Lung (tissue), 12 donors: ENCODE results near the gene TSPEAR. TPM values are rescaled to one million over a fixed set of nuclear protein-coding genes. Genes with fewer than 3 reads are reported as not detected.

ENCODE experiments used
- ATAC-seq: fragments of 200-7000 bp; cut with Tn5 transposase; one replicate; pipeline ENCODE4 v1.9.1; 2020; ENCODE audit warnings: moderate number of reproducible peaks; ENCODE audit not compliant: insufficient read depth, low FRiP score
- DNase-seq, 3 donors: peaks; one replicate each; pipeline ENCODE4 v3.0.0-alpha.2; 2013 to 2017
- H3K27ac ChIP-seq, 2 donors: one replicate each; pipeline ENCODE4 v1.5.1; 2013; ENCODE audit warnings: mild to moderate bottlenecking in 2 of 2, moderate library complexity in 2 of 2, control low read depth in 1 of 2, inconsistent platforms in 1 of 2, low read depth in 1 of 2, low read length in 1 of 2
- H3K27me3 ChIP-seq, 3 donors: one replicate each; pipeline ENCODE4 v1.5.1; 2013; ENCODE audit warnings: low read length in 2 of 3; ENCODE audit not compliant: control insufficient read depth in 3 of 3, insufficient read depth in 3 of 3
- H3K36me3 ChIP-seq, 4 donors: one replicate each; pipeline ENCODE4 v1.5.1; 2013; ENCODE audit warnings: low read length in 4 of 4, mild to moderate bottlenecking in 1 of 4, moderate library complexity in 1 of 4; ENCODE audit not compliant: control insufficient read depth in 4 of 4, insufficient read depth in 4 of 4
- H3K4me1 ChIP-seq, 5 donors: one replicate each; pipeline ENCODE4 v1.5.1; 2013; ENCODE audit warnings: low read length in 5 of 5, mild to moderate bottlenecking in 2 of 5, moderate library complexity in 1 of 5; ENCODE audit not compliant: control insufficient read depth in 5 of 5, insufficient read depth in 5 of 5
- H3K4me3 ChIP-seq: one replicate; pipeline ENCODE4 v1.5.1; 2013; ENCODE audit warnings: mild to moderate bottlenecking, control low read depth, moderate library complexity
- H3K9ac ChIP-seq, 2 donors: one replicate each; pipeline ENCODE4 v1.5.1; 2013; ENCODE audit warnings: low read length in 2 of 2, control low read depth in 1 of 2; ENCODE audit not compliant: insufficient read depth in 1 of 2
- H3K9me3 ChIP-seq, 4 donors: one replicate each; pipeline ENCODE4 v1.5.1; 2013; ENCODE audit warnings: low read length in 3 of 4, mild to moderate bottlenecking in 1 of 4, moderate library complexity in 1 of 4; ENCODE audit not compliant: control insufficient read depth in 4 of 4, insufficient read depth in 3 of 4
- CTCF ChIP-seq: IDR thresholded peaks from 2 replicates; pipeline ENCODE4 v1.5.1; 2012; ENCODE audit warnings: mild to moderate bottlenecking; ENCODE audit errors: control extremely low read depth, extremely low read depth
- WGBS, 2 donors: extraction: QIAGEN DNeasy Blood & Tissue Kit; methylation state at CpG; one replicate each; pipeline ENCODE4 v1.1.7; 2013; 5-methylcytosine and 5-hydroxymethylcytosine counted together
- polyA plus RNA-seq, 2 donors: library from polyadenylated mRNA; stranded (reverse); fragments of 200-250 nt; gene quantifications; one replicate each; pipeline ENCODE4 v1.2.1, GENCODE V29; 2013
- total RNA-seq, 2 donors: library from RNA; depleted of rRNA in 1 of 2; stranded (reverse); fragments of >200 nt in 1 of 2; gene quantifications; one replicate each; pipeline ENCODE4 v1.2.1, GENCODE V29; 2014 to 2021
- donor health status: control.
- donor health status: control.
- donor health status: Bipolar disorder and iron deficiency.
- donor health status: healthy.
- donor health status: DM: yes; HTN: yes; CAD: no.

Gene TSPEAR
- total and polyA plus RNA-seq, 4 donors = 0.02 to 2.1 (median 0.27) TPM

GRCh38 chr21:44477712-44478111, 233.7 kb downstream of the TSPEAR start:
- H3K27ac ChIP-seq = no peak overlapping the region
- H3K9me3 ChIP-seq = no peaks in the 10 kb centered on the region
- no peak for TF ChIP-seq CTCF
- H3K36me3 ChIP-seq = no peaks in the 10 kb centered on the region
- DNase-seq (peak in 1 of 3 donors; percentile 5), ATAC-seq (no peak)
- H3K27me3 ChIP-seq = no peaks in the 10 kb centered on the region
- no peak overlapping the region for H3K9ac ChIP-seq
- H3K4me1 ChIP-seq = peaks cover 0 to 6% (median 0%) of the 10 kb centered on the region in 5 donors
- 59 to 75% methylated on average over 7 of the region's 7 CpGs for WGBS, 2 donors
- no peak overlapping the region for H3K4me3 ChIP-seq

- H3K4me1 ChIP-seq = peaks cover 0 to 4% (median 0%) of the 10 kb centered on the region in 5 donors
- no peak overlapping the region for H3K27ac ChIP-seq
- no peaks in the 10 kb centered on the region for H3K9me3 ChIP-seq
- 81 to 87% methylated on average over 8 of the region's 8 CpGs for WGBS, 2 donors
- DNase-seq = peak in 1 of 3 donors; percentile 10
- H3K4me3 ChIP-seq = no peak overlapping the region
- TF ChIP-seq CTCF = no peak
- no peak for ATAC-seq
- H3K27me3 ChIP-seq = no peaks in the 10 kb centered on the region
- H3K9ac ChIP-seq = no peak overlapping the region
- H3K36me3 ChIP-seq = no peaks in the 10 kb centered on the region
Measured at GRCh38 chr21:44477131-44477530, 234.2 kb downstream of the TSPEAR start.

GRCh38 chr21:44475266-44475845, 236.0 kb downstream of the TSPEAR start:
- ATAC-seq (no peak), DNase-seq (peak; percentile 45 to 59 (median 54))
- no peaks in the 10 kb centered on the region for H3K36me3 ChIP-seq
- H3K27ac ChIP-seq = peak overlapping the region in 1 of 2 donors; percentile 40
- H3K4me3 ChIP-seq = no peak overlapping the region
- H3K27me3 ChIP-seq = no peaks in the 10 kb centered on the region
- TF ChIP-seq CTCF = no peak
- H3K9me3 ChIP-seq = no peaks in the 10 kb centered on the region
- H3K9ac ChIP-seq = no peak overlapping the region
- H3K4me1 ChIP-seq = peaks cover 0 to 4% (median 0%) of the 10 kb centered on the region in 5 donors
- WGBS, 2 donors = 69 to 86% methylated on average over 17 of the region's 17 CpGs
